HG03469 (cell line): ENCODE measurements around the gene POLG2.
"Not testable (repeated sequence)": the region's sequence is repeated elsewhere in the genome, so short reads cannot be mapped to it uniquely, and the experiment has no call there.

Source experiments
- ATAC-seq: cut with Tn5 transposase; IDR thresholded peaks from one replicate; pipeline ENCODE4 v1.9.1; 2021; ENCODE audit warnings: mild to moderate bottlenecking, moderate library complexity, moderate number of reproducible peaks; ENCODE audit not compliant: unreplicated experiment

POLG2 gene

DNA sequence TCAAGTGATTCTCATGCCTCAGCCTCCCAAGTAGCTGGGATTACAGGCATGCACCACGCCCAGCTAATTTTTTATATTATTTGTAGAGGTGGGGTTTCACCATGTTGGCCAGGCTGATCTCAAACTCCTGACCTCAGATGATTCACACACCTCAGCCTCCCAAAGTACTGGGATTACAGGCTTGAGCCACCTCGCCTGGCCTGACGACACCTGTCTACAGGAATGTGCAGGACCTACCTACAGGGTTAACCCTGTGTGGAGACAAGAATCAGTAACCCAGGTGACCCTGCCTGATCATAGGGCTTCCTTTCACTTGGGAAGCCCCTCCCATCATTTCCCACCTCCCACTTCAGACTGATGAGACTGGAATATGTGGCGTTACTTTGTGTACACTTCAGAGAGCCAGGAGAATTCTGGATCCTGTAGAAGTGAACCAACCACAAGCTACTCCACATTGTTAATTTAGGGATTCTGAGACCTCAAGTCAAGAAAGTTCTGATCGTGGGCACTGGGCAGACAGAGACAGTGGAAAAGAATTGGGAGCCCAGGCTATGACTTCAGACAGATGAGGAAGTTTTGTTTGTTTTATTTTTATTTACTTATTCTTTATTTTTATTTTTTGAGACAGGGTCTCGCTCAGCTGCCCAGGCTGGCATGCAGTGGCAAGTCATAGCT, 53.6 kb downstream of the POLG2 start:
- ATAC-seq = no peak

DNA sequence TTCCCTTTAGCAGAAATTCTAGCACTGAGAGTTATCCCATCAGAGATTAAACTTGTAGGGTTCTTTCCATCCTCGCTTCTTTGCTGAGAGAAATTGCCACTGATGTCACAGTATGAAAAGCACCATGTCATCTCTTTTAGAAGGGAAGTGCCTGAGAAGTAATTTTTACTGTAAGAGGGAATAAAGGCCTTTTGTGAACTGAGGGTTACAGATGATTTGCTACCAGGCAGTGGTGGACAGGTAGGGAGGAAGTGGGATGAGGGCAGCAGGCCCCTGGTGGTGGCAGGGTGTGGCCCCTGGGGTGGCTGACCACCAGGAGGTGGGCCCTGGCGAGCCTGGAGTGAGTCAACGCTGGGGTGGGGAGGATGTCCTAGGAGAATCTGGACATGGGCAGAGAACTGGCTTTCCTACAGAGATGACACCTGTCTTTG, 54.3 kb downstream of the POLG2 start:
- no peak for ATAC-seq

DNA sequence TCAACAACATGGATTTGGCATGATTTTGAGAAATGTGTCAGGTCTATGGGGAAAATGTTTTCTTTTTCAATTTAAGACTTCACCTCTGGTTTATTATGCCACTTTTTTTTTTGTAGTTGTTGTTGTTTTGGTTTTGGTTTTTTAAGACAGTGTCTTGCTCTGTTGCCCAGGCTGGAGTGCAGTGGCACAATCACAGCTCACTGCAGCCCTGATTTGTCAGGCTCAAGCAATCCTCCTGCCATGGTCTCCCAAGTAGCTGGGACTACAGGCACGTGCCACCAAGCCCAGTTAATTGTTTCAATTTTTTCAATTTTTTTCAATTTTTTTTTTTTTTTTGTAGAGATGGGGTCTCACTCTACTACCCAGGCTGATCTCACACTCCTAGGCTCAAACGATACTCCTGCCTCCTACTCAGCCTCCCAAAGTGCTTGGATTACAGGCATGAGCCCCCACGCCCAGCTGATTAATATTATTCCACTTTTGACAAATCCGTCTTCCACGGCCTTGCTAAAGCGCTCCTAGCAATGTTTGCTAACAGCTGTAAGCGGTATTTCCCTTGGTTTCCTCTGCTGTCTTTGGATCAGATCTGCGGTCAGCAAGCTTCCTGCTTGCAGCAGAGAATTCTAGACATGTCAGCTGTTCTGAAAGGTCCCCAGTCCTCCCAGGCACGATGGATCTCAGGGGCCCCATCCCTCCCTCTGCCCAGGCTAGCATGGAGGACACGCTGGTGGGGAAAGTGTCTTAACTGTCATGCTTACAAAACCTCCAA, 54.9 kb downstream of the POLG2 start:
- no peak for ATAC-seq

DNA sequence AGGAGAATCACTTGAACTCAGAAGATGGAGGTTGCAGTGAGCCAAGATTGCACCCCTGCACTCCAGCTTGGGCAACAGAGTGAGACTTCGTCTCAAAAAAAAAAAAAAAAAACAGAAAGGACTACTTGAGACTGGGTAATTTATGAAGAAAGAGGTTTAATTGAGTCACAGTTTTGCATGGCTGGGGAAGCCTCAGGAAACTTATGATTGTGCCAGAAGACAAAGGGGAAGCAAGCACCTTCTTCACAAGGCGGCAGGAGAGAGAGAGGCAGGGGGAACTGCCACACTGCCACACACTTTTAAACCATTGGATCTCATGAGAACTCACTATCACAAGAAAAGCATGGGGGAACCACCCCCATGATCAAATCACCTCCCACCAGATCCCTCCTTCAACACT, 56.9 kb downstream of the POLG2 start:
- ATAC-seq = no peak

DNA sequence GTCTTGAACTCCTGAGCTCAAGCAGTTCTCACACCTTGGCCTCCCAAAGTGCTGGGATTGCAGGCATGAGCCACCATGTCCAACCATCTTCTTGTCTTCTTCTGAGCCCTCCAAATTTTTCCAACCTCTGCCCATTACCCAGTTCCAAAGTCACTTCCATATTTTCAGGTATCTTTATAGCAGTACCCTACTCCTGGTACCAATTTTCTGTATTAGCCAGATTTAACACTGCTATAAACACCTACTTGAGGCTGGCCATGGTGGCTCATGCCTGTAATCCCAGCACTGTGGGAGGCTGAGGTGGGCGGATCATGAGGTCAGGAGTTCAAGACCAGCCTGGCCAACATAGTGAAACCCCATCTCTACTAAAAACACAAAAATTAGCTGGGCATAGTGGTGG, 57.3 kb downstream of the POLG2 start:
- ATAC-seq = not testable (repeated sequence)

DNA sequence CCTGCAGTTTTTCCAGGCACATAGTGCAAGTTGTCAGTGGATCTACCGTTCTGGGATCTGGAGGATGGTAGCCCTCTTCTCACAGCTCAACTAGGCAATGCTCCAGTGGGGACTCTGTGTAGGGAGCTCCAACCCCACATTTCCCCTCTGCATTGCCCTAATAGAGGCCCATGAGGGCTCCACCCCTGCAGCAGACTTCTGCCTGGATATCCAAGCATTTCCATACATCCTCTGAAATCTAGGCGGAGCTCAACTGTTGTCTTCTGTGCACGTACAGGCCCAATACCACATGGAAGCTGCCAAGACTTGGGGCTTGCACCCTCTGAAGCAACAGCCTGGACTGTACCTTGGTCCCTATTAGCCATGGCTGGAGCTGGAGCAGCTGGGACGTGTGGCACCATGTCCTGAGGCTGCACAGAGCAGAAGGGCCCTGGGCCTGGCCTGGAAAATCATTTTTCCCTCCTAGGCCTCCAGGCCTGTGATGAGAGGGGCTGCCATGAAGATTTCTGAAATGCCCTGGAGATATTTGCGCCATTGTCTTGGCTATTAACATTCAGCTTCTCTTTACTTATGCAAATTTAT, 58.8 kb downstream of the POLG2 start:
- ATAC-seq = no peak

DNA sequence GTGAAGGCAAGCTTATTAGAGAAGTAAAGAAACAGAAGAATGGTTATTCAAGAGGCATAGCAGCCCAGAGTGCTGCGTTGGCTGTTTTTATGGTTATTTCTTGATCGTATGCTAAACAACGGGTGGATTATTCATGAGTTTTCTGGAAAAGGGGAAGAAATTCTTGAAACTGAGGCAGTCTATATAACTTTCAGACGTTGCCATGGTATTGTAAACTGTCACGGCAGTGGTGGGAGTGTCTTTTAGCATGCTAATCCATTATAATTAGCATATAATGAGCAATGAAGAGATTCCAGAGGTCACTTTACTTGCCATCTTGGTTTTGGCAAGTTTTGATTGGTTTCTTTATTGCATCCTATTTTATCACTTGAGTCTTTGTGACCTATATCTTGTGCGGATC, 65.3 kb downstream of the POLG2 start:
- no peak for ATAC-seq

DNA sequence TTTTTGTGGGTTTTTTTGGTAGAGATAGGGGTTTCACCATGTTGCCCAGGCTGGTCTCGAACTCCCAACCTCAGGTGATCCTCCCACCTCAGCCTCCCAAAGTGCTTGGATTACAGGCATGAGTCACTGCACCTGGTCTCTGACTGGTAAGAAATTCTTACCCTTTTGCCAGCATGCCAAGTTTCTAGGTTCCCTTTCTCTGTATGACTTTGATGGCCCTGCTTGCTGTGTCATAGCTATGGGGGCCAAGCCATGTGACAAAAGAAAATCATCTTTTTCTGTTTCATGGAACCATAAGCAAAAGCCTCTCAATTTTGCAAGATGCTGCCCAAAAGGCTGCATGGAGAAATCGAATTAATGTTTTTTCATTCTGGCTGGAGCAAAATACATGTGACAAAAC, 66.8 kb downstream of the POLG2 start:
- ATAC-seq = not testable (repeated sequence)

DNA sequence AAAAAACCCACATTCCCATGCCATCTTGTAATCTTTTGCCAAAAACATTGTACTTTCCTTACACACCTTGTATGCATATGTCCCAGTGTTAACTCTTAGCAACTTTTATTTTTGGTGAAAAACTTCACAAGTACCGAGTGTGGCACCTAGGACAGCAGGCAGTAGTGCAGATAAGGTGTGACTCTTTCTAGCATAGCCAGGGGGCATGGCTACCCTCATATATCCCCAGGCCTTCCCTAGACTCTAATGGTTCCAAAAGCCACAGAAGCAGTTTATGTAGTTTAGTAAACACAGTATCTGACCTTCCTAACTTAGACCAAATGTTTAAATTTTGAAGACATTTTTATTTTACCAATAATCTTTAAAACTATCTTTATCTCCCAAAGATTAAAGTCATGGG, 68.4 kb downstream of the POLG2 start:
- no peak for ATAC-seq
